Left hindlimb (tissue), 1 donor: ENCODE results near the gene HAUS2.
"Not testable (repeated sequence)": the region's sequence is repeated elsewhere in the genome, so short reads cannot be mapped to it uniquely, and the experiment has no call there.

ENCODE experiments used
- DNase-seq: peaks from one replicate; pipeline ENCODE4 v3.0.0-alpha.2; 2018

The HAUS2 gene

DNA sequence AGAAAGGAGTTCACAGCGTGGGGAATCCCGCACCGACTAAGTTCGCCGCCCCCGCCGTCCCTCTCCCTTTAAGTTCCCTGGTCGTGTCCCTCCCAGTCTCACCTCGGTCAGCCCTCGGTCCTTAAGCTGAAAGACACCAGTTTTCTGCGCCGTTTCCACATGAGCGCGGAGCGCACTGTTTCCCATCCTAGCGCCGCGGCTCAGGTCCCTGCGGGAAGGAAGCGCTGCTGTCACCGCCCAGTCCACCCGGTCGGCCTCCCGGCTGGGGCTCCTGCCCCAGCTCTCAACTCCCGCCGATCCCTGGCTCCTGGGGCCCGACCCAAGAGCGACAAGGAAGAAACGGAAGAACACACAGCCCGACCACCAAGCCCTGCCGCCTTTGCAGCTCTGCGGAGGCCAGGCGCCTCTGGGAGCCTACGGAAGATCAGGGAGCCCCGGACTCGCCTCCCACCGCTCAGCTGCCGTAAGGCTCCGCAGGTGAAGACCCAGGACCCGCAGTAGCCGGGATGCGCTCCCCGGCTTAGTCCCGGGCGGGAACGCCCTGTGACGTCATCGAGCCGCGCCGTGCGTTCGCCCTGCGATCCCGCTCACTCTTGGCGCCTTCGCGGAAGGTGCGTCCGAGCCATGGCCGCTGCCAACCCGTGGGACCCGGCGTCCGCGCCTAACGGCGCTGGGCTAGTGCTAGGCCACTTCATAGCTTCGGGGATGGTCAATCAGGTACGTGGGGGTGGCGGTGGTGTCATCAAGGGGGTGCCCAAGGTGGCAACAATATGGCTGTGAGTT is at the start of gene HAUS2, which contains the start of gene LRRC57:
HAUS2 (plus strand) TSS at position 590 of the 783 bp plus-strand sequence; CDS start at position 625, 35 bp downstream.
LRRC57 (minus strand) TSS at position 545 of the 783 bp plus-strand sequence; CDS start at position 186, 359 bp downstream.
- peak; percentile 90 for DNase-seq

DNA sequence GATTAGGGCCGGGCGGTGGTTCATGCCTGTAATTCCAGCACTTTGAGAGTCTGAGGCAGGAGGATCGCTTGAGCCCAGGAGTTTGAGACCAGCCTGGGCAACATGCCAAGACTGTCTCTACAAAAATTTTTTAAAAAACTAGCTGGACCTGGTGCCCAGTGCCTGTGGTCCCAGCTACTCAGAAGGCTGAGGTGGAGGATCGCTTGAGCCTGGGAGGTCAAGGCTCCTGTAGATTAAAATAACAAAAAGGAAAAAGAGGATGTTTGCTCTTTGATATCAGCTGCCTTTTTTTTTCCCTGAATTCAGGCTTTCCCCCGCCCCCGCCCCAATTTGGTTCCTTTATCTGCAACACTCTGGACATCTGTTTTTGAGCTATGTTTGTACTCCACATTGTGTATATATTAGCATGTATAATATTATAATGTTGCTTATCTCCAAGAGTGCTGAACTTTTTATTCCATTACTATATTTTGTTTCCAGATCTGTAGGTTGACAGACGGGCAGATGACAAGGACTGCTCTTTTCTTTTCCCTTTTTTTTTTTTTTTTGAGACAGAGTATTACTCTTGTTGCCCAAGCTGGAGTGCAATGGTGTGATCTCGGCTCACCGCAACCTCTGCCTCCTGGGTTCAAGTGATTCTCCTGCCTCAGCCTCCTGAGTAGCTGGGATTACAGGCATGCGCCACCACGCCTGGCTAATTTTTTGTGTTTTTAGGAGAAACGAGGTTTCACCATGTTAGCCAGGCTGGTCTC is 48.6 kb upstream of the HAUS2 start:
- DNase-seq, result no peak

DNA sequence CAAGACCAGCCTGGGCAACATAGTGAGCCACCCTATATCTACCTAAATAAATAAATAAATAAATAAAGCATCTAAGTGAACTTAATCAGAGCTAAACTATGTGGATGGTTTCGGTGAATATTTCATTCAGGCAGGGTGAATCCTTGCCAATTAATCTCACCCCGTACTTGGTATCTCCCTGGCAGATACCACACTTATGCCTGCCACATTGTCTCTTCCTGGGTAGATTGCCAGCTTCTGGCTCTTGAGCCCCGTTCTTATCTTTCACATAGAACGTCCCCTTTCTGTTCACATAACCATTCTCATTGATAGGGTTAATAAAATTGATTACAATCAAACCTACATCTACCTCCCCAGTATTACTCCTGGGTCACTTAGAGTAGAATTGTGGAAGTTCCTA is 46.2 kb upstream of the HAUS2 start:
- no peak for DNase-seq

DNA sequence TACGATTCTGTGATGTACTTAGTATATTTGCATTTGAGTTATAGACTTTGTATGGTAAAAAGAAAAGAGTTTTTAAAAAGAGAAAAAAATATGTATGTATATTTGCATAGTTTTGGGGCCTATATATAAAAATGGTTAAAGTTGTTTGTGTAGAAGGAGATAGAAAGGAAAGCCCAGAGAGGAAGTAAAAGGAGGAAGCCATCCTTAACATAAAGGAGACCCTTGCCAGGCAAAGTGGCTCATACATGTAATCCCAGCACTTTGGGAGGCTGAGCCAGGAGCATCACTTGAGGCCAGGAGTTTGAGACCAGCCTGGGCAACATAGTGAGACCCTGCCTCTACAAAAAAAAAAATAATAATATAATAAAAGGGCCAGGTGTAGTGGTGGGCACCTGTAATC is 44.8 kb upstream of the HAUS2 start:
- no peak for DNase-seq

DNA sequence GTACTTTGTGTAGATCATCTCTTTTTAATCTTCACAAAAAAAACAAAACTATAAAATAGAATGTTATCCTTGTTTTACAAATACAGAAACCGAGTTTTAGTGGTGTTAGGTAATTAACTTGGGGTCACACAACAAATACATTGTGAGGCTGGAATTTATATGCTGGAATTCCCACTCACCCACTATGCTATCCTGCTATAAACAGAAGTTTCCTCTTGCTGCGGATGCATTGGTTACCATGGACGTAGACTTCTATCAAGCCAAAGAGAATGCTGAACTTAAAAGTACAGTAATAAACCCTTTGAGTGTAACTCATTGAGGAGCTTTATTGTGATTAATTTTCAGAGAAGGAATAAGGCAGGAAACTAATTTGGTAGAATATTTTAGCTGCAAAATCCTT is 44.0 kb upstream of the HAUS2 start:
- no peak for DNase-seq

DNA sequence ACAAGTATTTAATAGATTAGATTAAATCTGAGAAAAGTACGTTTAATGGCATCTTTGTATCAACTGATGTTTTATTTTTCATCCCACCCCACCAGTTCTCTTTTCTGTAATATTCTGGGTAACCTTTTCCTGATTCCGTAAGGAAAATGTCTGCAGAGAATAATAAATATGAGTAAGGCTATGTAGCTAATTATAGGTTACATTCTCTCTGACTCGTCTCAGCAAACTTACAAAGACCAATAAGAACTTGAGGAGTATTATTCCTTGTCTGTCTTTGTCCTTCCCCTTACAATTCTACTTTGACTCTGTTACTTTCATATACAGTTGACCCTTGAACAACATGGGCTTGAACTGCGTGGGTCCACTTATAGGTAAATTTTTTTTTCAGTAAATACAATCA is 41.1 kb upstream of the HAUS2 start:
- no peak for DNase-seq

DNA sequence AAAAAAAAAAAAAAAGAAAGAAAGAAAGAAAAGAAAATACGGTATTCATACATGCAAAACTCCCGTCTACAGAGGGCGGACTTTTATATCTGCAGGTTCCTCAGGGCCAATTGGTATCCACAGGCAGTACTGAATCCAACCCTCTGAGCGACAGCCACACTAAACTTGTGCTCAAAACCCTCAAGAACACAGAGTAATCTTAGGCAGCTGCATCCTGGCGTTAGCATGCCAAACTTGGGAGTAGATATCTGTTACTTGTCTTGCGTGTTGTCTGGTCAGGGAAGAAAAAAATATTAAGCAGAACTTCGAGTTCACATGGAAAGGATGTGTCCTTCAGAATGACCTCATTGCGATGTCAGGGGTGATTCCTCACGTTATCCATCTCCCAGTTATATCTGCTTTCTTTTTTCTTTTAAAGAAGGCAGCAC is 40.4 kb upstream of the HAUS2 start:
- DNase-seq, result no peak

DNA sequence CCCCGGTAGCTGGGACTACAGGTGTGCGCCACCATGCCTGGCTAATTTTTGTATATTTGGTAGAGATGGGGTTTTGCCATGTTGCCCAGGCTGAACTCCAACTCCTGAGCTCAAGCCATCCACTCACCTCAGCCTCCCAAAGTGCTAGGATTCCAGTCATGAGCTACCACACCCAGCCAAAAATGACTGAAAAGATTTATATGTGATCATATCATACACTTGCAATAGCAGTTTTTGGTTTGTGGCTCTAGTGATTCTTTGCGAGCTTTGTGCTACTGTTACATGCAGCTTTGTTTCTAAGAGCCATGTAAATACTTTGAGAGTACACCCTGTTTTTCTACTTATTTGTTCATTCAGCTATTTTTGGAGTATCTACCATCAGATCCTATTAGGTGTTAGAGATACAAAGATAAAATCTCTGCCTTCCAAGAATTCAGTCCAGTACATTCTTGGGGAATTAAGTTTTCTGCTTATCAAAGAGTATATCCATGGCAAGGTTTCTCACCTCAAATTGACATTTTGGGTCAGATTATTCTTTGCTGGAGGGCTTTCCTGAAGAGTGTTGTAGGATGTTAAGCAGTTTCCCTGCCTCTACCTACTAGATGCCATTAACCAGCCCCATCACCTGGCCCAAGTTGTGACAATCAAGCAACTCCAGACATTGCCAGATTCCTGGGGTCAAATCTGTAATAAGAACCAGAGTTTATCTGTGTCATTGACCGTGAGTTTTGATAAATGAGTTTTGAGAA is 38.2 kb upstream of the HAUS2 start:
- DNase-seq, result no peak

DNA sequence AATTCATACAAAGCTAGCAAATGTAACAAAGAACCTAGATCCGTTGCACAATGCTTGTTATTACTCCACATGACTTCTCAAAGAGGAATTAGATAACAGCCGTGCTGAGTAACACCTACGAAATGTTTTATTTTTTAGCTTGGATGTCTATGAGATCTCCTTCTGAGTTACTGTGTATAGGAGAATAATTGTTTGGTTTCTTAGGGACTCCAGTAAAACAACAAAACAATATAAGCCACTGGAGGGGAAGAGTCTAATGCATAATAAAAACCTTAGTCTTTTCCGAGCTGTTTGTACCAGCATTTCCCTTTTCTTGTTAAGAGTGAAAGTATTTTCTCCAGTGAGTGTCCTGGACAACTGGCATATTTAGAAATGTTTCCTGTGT is 37.6 kb upstream of the HAUS2 start:
- no peak for DNase-seq

DNA sequence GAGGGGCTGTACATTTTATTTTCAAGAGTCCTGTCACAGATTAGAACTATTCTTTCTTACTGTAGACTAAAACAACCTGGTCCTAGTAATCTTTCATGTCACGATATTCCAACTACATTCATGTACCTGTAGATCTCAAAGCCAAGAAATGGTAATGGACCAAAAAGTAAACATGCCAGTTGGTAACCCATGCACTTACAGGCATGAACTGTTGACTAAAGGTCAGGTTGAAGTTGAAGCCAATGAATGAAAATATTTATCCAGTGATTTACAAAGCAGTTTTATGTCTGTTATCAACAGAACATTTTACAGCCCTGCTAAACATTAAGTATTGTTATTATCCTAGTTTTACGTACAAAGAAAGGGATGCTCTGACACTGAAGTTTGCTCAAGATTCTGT is 25.3 kb upstream of the HAUS2 start:
- DNase-seq, result no peak

DNA sequence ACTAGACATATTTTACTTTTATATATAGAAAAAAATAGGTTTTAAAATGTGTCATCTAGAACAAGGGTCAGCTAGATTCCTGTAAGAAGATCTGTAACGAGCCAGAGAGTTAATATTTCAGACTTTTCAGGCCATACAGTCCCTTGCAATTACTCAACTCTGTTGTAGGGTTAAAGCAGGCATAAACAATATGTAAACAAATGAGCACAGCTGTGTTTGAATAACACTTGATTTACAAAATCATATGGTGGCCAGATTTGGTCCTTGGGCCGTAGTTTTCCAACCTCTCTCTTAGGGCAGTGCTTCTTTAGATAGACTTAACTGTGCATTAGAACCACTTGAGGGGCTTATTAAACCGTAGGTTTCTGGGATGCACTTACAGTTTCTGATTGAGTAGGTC is 19.7 kb upstream of the HAUS2 start:
- no peak for DNase-seq

DNA sequence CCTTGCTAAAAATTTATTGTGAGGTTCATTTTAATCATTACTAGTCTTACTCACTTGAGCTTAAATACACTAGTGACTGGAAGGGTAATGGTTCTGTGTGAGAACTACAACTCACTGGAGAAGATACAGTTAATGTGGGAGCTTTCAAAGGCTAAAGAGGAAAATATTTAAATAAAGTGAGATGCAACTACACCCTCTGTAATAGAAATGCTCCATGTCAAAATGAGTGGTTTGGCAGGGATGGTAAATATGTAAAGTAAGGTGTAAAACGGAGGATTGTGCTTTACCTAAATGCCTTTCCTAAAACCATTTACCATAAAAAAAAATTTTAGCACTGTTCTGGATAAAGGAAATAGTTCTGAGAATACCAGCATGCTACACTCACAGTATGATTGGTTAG is 15.4 kb upstream of the HAUS2 start:
- no peak for DNase-seq

DNA sequence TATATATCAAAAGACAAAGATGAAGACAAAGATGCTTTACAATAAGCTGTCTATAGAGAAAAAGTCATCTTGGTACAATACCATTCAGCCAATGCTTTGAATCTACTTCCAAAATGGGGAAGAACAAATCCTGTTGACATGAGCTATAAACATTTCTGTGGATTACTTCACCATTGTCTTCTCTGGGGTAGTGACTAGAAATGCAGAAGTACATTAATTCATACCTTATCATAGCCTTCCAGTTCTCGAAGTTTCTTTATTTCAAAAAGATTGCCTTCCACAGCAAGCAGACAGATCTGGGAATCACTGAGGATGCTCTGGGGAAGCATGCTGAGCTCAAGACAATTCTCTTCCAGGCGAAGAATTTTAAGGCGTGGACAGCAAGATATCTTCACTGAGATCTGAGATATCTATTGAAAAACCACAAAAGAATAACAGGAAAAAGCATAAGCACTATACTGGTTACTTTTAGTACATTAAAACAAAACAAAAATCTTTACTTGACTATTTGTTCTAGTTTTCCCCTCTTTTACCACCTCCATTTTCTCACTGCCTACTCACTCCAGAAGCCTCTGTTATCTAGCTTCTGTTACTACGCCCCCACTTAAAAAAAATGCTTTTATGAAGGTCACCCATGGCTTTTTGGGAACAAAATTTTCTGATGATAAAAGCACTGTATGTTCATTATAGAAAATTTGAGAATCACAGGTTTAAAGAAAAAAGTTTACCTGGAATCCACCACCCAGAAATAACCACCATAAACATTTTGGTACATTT is 3.6 kb upstream of the HAUS2 start:
- DNase-seq, result no peak

DNA sequence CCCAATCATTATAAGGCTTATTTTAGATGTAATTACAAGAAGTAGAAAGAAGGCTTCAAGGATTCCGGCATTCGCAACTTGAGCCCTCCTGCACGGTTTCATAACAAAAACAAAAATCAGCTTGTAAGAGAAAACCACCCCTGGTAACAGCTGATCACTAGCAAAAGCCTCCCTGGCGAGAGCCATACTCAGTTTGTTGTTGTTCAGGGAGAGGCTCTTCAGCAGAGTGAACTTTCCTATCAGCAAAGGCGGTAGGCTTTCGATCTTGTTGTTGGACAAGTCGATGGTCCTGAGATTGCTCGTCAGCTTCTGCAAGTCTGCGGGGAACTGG is 755 bp upstream of the HAUS2 start:
- no peak for DNase-seq

DNA sequence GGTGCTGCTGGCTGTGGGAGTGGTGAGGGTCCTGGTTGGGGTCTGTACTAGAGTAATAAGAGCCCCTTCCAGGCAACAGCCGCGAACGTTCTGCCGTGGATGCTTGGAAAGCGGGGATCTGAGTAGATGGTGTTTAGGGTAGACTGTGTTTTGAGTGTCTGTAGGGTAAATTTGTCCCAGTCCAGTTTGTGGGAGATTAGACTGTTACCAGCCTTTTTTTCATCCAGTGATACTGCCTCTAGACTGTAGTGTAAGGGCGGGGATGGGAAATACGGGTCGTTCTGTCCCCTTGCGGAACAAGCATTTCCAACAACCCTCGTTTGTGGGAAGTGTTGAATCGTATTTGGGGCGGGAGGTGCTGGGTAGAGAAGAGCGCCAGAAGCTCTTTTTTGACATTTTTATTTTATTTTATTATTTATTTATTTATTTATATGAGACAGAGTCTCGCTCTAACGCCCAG is 424 bp downstream of the HAUS2 start:
- no peak for DNase-seq

DNA sequence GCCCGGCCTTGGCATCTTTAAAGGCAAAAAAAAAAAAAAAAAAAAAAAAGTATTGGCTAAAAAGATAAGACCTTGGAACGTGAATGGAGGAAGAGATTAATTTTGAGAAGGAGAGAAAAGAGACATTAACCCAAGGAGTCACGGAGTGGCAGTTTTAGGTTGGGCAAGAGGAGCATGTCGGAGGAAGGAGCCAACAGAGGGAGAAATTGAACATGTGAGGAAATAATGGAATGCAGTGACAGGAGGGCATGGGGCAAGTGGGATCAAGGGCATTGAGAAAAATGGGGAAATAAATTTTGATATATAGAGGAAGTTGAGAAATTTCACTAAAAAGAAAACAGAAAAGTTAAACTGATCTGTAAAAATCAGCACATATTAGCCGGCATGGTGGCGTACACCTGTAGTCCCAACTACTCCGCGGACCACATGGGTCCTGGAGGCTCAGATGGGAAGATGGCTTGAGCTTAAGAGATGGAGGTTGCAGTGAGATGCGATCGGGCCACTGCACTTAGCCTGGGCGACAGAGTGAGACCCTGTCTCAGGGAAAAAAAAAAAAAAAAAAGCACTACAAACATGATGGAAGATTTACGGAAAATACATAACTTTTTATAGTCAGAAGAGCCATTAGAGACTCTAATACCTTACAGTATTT is 1.2 kb downstream of the HAUS2 start:
- DNase-seq, result no peak

DNA sequence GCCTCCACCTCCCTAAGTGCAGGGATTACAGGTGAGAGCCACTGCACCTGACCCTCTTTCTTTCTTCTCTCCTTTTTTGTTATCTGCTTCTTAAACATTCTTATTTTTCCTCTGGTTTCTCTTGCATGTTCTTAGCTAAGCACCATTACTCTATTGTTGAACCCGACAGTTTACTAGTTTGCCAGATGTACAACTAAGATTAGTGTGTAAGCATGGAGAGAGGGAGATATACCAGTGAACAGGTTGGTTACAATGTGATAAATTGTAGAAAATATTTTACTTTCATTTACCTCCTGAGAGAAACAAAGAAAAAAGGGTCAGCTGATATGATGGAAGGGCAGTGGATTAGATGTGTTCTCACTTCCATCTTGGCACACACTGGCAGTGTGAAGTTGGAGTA is 4.9 kb downstream of the HAUS2 start:
- DNase-seq, result no peak

DNA sequence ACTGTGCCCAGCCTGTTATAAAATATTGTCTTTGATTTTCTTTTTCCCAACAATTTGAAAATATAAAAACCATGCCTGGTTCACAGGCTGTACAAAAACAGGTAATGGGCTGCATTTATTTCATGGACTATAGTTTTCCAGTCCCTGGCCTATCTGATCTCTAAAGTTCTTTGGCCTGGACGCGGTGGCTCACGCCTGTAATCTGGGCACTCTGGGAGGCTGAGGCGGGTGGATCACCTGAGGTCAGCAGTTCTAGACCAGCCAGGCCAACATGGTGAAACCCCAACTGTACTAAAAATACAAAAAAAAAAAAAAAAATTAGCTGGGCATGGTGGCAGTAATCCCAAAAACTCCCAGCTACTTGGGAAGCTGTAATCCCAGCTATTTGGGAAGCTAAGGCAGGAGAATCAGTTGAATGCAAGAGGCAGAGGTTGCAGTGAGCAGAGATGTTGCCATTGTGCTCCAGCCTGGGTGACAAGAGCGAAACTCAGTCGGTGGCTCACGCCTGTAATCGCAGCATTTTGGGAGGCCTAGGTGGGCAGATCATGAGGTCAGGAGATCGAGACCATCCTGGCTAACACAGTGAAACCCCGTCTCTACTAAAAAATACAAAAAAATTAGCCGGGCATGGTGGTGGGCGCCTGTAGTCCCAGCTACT is 8.0 kb downstream of the HAUS2 start:
- not testable (repeated sequence) for DNase-seq

DNA sequence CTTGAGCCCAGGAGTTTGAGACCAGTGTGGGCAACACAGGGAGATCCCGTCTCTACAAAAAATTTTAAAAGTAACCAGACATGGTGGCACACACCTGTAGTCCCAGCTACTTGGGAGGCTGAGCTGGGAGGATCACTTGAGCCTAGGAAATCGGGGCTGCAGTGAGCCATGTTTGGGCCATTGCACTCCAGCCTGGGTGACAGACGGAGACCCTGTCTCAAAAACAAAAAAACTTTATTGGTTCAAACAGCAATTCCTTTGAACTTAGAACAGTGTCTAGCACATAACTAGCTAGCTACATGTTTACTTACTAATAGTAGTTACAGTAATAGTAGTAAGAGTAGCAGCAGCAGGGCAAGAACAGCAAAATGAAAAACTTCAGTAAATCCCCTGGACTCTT is 10.1 kb downstream of the HAUS2 start:
- DNase-seq, result no peak

DNA sequence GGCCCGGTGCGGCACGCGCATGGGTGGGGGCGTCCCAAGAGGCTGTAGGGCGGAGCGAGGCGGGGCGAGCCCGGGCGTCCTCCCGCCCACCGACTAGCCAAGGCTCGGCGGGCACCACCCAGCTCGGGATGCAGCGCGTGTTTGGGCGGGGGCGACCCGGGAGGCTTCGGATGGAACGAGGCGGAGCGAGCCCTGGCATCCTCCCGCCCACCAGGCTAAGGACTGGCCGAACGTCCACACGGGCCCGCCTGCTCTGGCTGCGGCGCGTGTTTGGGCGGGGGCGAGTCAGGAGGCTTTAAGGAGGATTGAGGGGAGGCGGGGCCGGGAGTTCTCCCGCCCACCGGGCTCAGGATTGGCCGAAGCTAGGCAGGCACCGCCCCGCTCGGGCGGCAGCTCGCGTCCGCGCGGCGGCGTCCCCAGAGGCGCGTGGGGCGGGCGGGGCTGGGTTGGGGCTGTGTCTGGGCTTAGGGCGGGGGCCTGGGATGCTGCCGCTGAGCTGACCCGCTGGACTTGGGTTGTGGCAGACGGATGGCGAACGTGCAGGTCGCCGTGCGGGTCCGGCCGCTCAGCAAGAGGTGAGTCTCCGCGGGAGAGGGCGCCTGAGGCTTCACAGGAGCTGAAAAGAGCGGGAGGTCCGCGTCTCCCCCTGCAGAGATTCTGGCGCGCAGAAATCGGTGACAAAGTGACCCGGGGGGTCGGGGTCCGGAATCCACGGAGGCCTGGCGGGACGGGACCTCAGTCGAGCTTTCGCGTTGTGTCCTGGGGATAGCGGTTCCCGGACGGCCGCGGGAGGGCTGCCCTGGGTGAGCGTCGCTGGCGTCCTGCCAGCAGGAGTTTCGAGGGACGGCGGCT is 26.8 kb downstream of the HAUS2 start, which contains the start of gene STARD9:
STARD9 (plus strand) TSS at position 419 of the 852 bp plus-strand sequence; CDS start at position 529, 110 bp downstream.
- peak; percentile 99 for DNase-seq
